Glomerular visceral epithelial cell (primary cell): ENCODE results near the gene MAGI2.

ENCODE experiments used
- DNase-seq: peaks from one replicate; pipeline ENCODE4 v3.0.0-alpha.2; 2016; ENCODE audit errors: extremely low spot score

Gene MAGI2

DNA sequence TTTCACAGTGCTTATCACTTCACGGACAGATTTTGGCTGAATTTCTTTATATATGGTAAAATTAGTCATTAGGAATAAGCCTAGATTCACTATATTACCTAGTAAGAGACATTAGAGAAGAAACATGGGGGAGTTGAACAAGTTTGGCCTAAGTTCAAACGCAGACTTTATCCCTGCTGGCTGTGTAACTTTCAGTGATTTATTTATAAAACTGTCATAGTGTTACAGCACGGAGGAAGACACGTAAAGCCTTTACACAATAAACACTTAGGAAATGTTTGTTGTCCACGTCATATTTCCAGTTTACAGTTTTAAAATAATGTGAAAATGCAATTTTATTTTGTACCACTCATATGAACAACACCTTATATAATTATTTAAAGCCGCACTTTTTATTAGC is 661.5 kb downstream of the MAGI2 start:
- no peak for DNase-seq

DNA sequence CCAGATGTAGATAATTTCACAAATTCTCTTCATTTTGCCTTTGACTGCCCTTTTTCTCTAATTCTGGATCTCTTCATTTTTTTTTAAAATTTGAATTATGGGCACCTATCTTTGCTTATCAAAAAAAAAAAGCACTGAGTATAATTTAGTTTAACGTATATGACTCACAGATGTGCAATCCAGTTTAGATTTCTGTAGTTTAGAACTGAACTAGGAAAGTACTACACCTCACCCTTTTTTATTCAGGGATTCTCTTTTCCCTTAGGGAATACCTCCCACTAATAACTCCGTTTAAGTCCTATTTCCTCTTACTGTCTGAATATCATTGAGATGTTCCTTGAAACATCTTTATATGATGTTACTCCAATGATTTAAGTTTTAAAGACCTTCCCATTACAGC is 665.0 kb downstream of the MAGI2 start:
- DNase-seq, result no peak

- no peak for DNase-seq
These were observed 665.6 kb downstream of the MAGI2 start for GRCh38 chr7:78787854-78788253.

DNA sequence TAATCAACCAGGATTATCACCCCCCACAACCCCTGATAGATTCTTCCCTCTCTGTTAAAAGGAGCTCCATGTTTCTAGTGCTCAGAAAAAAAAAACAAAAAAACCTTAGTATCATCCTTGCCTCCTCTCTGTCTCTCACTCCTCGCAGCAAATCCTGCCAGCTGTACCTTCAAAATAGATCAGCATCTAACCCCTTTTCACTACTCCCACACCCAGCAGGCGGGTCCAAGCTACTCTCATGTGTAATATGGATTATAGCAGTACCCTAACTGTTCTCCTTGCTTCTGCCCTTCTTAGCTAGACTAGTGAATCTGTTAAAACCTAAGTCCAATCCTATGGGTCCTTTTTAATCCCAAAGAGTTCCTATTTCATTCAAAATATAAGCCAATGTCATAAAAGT is 667.4 kb downstream of the MAGI2 start:
- no peak for DNase-seq

DNA sequence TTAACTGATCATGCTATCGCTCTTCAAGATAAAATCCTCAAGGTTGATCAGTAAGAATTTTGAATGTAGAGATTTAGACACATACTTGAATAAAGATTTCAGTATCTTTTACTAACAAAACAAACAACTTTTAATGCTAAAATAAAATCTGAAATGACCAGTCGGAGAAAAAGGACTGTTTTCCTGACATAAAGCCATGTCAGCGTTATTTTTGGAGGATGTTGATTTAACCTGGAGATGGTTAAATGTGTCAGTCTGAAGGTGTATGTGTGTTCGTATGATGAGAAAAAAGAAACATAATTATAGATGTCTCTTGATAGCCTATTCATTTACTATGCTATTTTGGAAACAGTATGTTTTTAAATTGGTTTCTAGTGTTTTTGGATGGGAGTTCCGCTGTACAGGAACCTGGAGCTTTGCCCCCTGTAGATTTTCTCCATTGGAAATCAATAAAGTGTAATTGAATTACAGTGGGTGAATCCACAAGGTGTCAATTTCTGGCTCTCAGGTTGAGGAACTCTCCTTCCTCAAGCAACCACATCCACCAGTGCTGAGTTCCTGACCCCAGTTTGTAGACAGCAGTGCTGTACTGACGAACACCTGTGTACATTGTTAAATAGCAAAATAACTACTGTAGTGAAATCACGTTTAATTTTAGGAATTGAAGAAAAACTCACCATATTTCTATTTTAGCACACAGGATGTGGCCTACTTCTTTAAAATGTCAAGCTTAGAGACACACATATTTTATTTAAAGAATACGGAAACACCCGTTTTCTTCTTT is 670.1 kb downstream of the MAGI2 start:
- no peak for DNase-seq

- no peak for DNase-seq
These were observed 672.9 kb downstream of the MAGI2 start for GRCh38 chr7:78780560-78780959.

DNA sequence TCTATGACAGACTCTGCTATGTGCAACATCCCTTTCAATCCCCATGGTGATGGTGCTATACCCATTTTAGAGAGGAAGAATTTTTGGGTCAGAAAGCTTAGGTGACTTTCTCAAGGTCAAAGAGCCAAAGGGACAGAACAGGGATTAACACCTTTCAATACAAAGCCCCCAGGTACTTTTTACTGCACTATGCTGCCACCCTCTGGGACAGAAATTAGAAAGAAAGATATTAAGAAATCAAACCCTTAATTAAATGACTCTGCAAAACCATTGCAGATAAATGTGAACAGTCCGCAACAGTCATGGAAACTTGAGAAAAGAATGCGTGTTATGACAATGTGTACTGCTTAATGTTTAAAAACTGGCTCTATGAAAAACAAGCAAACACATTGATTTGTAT is 673.7 kb downstream of the MAGI2 start:
- no peak for DNase-seq

DNA sequence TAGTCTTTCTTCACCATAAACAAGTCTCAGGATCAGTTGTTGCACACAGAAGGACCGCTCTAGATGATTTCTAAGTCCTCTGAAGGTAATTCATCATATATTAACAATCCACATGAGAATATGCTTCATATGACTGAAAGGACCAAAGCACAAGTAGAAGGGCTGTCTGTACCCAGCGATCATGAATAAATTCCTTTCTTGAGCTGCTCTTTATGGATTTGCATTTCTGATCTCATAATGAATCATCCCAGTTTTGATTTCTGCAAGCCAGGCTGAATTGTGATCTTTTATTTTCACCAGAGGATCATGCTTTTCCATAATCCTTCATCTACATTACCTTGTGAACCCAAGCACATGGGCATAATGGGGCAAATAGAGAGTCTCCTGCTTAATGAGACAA is 675.6 kb downstream of the MAGI2 start:
- DNase-seq, result no peak

GRCh38 chr7:78770422-78771410 is 682.8 kb downstream of the MAGI2 start:
- no peak for DNase-seq

GRCh38 chr7:78769481-78770101 is 683.9 kb downstream of the MAGI2 start:
- no peak for DNase-seq

DNA sequence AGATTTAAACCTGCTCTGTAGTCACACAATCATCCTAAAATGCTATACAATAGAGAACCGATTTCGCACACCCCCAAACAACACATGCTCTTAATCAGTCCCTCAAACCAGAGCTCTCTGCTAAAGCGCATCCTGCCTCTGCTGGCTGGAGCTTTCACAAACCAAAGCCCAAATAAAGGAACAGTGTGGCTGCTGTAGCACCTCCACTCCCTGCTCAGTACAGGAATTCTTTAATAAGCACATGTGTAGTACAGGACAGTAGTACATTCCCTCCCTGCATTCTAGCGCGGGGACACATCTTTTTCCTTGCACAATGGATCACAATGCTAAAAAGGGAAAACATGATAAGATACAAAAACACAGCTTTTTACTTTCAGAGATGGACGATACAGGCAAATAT is 684.6 kb downstream of the MAGI2 start:
- no peak for DNase-seq

DNA sequence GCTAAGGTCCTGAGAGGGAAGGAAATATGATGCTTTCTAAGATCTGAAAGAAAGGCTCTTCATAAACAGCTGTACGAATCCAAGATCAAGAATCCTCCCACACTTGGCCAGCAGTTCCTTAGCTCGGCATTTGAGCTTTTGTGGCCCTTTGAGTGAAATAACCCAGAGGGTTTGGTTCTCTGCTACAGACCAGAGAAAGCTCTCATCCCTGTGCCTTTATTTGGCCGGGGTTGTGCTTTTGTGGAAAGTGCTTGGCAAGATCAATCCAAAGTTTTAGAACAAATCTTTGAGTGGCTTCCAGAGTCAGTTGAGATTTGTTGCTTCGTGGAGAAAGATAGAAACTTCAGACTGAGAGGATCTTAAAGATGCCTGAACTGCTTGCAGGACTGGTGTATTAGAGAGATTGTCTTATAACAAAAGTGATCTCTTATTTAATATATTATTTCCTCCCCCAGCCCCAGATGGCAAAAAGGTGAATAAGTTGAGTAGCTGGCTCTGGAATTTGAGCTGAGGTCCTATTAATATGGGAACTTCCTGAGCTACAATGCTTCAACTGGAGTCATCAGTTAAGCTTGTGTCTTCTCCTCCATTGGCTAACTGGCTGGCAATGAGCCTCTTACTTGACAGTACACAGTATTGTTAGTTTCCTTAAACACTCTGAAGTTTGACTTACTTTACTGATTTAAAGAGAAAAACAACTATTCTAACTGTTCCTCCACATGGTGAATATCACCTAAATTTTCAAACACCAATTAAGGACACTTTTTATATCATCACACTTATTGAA is 687.3 kb downstream of the MAGI2 start:
- DNase-seq, result no peak

- no peak for DNase-seq
These were observed 688.9 kb downstream of the MAGI2 start for GRCh38 chr7:78764571-78764970.

- no peak for DNase-seq
These were observed 690.8 kb downstream of the MAGI2 start for GRCh38 chr7:78762625-78763024.

DNA sequence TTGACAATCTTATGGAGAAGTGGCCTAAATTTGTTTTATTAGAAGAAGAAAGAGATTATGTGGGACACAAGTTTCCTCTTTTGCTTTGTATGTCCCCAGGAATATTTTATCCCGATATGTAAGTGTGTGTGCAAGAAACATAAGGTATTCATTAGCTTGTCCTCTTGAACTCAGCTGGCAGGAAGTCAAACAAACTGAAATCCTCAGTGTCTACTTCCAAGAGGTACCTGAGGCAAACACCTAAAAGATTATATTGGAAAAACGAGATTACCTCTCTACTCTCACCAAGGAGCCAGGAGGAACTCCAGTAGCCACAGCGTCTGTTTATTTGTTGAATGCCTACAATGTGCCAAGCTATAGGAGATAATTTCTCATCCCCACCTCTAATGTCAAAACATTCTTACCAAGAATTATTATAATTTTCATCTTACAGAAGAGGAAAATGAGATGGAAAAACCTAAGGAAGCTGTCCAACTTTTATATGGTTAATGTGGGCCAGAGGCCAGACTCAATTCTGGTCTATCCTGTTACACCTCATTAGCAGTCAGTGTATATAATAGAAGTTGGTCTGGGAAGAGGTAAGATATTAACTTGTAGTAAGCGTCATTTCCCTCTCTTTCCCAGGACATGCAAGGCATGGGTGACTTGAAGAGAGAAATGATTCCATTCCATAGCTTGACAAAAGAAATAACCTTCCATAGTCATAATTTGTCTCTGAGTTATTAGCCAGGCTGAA is 692.7 kb downstream of the MAGI2 start:
- peak; percentile 54 for DNase-seq

- no peak for DNase-seq
These were observed 700.9 kb downstream of the MAGI2 start for GRCh38 chr7:78752554-78752953.

DNA sequence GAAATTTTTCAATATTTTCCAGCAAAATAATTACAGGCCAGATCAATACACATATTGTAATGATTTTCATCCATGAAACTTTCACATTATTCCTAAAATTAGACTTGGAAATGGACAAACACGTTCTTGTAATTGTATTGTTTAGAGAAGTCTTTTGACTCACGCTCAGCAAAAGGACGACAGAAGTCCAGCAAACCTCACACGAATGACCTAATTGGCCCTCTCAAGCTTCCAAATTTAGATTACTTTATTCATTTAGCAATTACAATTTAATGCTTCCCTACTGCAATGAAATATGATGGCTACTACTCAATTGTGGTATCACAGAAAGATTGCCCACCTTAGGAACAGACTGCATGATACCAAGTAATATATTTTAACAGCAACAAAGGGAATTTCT is 702.2 kb downstream of the MAGI2 start:
- DNase-seq, result no peak

- no peak for DNase-seq
These were observed 704.3 kb downstream of the MAGI2 start for GRCh38 chr7:78749052-78749746.

GRCh38 chr7:78747592-78747991 is 705.9 kb downstream of the MAGI2 start:
- DNase-seq, result no peak

DNA sequence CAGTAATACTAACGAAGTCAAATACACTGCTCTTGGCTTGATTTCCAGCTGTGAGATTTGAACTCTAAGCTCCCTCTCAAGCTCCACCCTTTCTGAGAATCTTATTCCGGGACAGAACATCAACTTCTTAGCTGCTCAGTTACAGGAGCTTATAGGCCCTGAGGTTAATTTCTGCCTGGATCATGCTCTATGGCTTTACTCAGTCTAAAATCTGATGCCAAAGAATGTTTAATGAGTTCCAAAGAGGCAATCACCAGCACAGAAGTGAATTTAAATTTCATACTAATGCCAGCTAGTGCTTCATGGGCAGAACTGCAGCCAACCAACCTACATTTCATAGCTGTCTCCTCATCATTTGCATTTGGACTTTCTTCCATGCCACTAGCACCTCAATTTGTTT is 707.2 kb downstream of the MAGI2 start:
- DNase-seq, result no peak
